MCF 10A (cell line): Measurements from ENCODE around the gene EMX1. TPM values are rescaled to one million over a fixed set of nuclear protein-coding genes. Genes with fewer than 3 reads are reported as not detected.

ENCODE experiments used
- BruUV-seq: library from RNA; stranded (reverse); fragments of 400-500 nt; replicated peaks from 2 replicates; lab custom pipeline; 2021; lab: Mats Ljungman, UMichigan
- CTCF ChIA-PET: fragments of 300-600 bp; sonication (Branson Sonifier 250); formaldehyde crosslinking; extraction: SDS; loops from one replicate; lab custom pipeline; 2021; ENCODE audit warnings: antibody characterized with exemption, inconsistent platforms; lab: Yijun Ruan, JAX
- POLR2A ChIA-PET: fragments of 300-600, 350-650 bp; sonication (Branson Sonifier 250); formaldehyde crosslinking; extraction: SDS; loops from one replicate; lab custom pipeline; 2020; ENCODE audit warnings: antibody characterized with exemption, inconsistent platforms; lab: Yijun Ruan, JAX
- DNase-seq: peaks from one replicate; pipeline ENCODE4 v3.0.0-alpha.2; 2018; ENCODE audit not compliant: unreplicated experiment
- H3K27ac Mint-ChIP-seq: one replicate; pipeline ENCODE4 v1.8.0; 2022; ENCODE audit warnings: mild to moderate bottlenecking, low read depth, mixed read lengths; ENCODE audit not compliant: unreplicated experiment
- H3K27me3 Mint-ChIP-seq: one replicate; pipeline ENCODE4 v1.8.0; 2022; ENCODE audit warnings: mixed read lengths; ENCODE audit not compliant: insufficient read depth, unreplicated experiment
- H3K36me3 Mint-ChIP-seq: one replicate; pipeline ENCODE4 v1.8.0; 2022; ENCODE audit warnings: mild to moderate bottlenecking, moderate library complexity, mixed read lengths; ENCODE audit not compliant: insufficient read depth, unreplicated experiment
- H3K4me1 Mint-ChIP-seq: one replicate; pipeline ENCODE4 v1.8.0; 2022; ENCODE audit warnings: mixed read lengths; ENCODE audit not compliant: insufficient read depth, unreplicated experiment
- H3K4me3 Mint-ChIP-seq: one replicate; pipeline ENCODE4 v1.8.0; 2022; ENCODE audit warnings: mild to moderate bottlenecking, moderate library complexity, mixed read lengths; ENCODE audit not compliant: unreplicated experiment
- H3K9me3 Mint-ChIP-seq: one replicate; pipeline ENCODE4 v1.8.0; 2022; ENCODE audit warnings: mixed read lengths; ENCODE audit not compliant: unreplicated experiment
- intact Hi-C: fragments of 100-400 bp; cut with micrococcal nuclease; formaldehyde crosslinking; loops from 2 replicates; pipeline ENCODE4 v1.14.1; 2022
- total RNA-seq: library from RNA; stranded (reverse); gene quantifications from 2 replicates; pipeline ENCODE4 v1.2.3, GENCODE V29; 2022
- TF ChIP-seq, protein P1 (sequence below): fragments of 200-600 bp; IDR thresholded peaks from one replicate; pipeline ENCODE4 v1.8.0; 2022; ENCODE audit warnings: antibody characterized with exemption, mild to moderate bottlenecking; ENCODE audit not compliant: unreplicated experiment

Gene EMX1
- total RNA-seq, 1 experiment from 2014 or later = not detected

DNA sequence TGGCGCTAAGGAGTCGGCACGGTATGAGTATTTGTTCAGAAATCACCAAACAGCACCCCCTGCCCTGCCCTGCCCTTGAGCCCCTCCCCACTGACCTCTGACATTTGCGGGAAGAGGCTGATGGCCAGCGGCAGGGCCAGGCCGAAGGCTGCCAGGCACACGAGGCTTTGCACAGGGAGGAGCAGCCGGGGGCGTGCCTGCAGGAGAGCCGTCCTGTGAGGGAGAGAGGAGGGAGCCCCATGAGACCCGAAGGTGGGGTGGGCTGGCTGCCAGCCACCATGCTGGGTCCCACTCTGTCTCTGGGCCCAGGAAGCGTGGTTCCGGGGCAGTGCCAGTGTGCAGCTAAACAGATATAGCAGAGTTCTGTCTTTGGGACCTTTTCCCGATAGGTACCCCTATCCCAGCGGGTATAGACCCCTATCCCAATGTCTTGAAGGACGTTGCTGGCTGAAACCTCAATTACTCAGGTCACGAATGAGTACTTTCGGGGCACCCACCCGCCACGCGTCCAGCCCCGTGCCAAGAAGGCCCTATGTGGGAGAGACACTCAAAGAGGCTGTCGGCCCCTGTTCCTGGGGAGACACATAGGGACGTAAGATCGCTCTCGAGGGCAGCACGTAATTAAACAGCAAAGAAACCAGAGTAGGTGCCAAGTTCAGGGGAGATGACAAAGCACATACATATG lies 43.9 kb downstream of the EMX1 start:
- intact Hi-C loops = no loop called here
- H3K27ac Mint-ChIP-seq = no peak overlapping the region
- DNase-seq = no peak
- POLR2A ChIA-PET = no interaction called here
- no peaks in the 10 kb centered on the region for H3K4me1 Mint-ChIP-seq
- CTCF ChIA-PET = interaction anchor here (1.3 kb wide), 1 partner anchor 32 kb away, joined by 7 read pairs; no protein-coding TSS in a partner anchor
- no peak overlapping the region for H3K4me3 Mint-ChIP-seq
- TF ChIP-seq, protein P1, sequence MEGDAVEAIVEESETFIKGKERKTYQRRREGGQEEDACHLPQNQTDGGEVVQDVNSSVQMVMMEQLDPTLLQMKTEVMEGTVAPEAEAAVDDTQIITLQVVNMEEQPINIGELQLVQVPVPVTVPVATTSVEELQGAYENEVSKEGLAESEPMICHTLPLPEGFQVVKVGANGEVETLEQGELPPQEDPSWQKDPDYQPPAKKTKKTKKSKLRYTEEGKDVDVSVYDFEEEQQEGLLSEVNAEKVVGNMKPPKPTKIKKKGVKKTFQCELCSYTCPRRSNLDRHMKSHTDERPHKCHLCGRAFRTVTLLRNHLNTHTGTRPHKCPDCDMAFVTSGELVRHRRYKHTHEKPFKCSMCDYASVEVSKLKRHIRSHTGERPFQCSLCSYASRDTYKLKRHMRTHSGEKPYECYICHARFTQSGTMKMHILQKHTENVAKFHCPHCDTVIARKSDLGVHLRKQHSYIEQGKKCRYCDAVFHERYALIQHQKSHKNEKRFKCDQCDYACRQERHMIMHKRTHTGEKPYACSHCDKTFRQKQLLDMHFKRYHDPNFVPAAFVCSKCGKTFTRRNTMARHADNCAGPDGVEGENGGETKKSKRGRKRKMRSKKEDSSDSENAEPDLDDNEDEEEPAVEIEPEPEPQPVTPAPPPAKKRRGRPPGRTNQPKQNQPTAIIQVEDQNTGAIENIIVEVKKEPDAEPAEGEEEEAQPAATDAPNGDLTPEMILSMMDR = no peak
- no TSS peak for BruUV-seq
- H3K27me3 Mint-ChIP-seq = no peaks in the 10 kb centered on the region
- H3K36me3 Mint-ChIP-seq = no peaks in the 10 kb centered on the region
- H3K9me3 Mint-ChIP-seq = no peaks in the 10 kb centered on the region

DNA sequence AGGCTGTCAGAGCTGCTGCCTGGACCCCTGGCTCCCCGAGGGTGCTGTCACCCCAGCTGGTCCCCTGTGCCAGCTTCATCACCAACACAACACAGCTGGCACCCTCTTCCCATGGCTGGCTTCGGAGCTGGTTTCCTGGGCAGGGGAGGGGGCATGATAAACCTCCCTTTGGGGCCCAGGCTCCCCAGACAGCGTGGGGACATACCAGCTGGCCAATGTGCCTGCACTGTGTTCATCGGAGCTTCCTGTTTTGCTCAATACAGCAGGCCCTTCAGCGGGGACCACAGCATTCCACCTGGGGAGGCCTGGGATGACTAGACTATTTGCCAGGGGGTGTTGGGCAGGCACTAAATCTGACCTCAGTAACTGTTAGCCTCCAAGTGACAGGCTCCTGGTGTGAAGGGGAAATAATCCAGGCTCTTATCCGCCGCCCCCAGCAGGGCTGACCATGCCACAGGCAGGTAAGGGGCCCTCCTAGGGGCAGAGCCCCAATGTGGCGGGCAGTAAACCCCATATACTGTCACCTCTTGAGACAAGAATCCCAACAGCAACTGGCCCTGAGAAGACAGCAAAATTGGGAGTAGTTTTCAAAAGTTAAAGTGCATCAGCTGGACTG lies 44.6 kb downstream of the EMX1 start:
- H3K9me3 Mint-ChIP-seq = no peaks in the 10 kb centered on the region
- BruUV-seq = no TSS peak
- H3K36me3 Mint-ChIP-seq = no peaks in the 10 kb centered on the region
- TF ChIP-seq, protein P1 = no peak
- no peaks in the 10 kb centered on the region for H3K27me3 Mint-ChIP-seq
- DNase-seq = no peak
- no peak overlapping the region for H3K4me3 Mint-ChIP-seq
- POLR2A ChIA-PET = no interaction called here
- no peaks in the 10 kb centered on the region for H3K4me1 Mint-ChIP-seq
- H3K27ac Mint-ChIP-seq = no peak overlapping the region
- CTCF ChIA-PET = interaction anchor here (0.8 to 1.3 kb wide), 2 partner anchors 31 to 251 kb away, joined by 3 to 7 read pairs; no protein-coding TSS in a partner anchor
- intact Hi-C loops = no loop called here

DNA sequence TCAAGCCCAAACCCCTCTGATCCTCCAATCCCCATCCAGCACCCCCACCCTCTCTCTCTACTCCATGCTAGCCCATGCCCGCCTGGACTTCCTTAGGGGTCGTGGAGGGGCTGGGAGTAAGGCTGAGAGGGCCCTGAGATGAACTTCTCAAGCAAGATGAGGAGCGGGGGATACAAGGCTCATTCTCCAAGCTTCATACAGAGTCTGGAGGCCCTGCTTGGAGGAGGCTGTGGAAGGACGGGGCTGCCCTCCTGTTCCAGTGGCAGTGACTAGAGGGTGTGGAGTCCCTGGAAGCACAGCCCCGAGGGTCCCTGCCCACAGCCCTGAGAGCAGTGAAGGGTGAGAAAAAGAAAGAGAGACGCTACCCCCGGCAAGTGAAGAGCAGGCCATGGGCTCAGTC lies 45.6 kb downstream of the EMX1 start:
- no peaks in the 10 kb centered on the region for H3K27me3 Mint-ChIP-seq
- TF ChIP-seq, protein P1 = no peak
- intact Hi-C loops = no loop called here
- BruUV-seq = no TSS peak
- no peak overlapping the region for H3K4me3 Mint-ChIP-seq
- no peaks in the 10 kb centered on the region for H3K4me1 Mint-ChIP-seq
- H3K27ac Mint-ChIP-seq = no peak overlapping the region
- no peaks in the 10 kb centered on the region for H3K9me3 Mint-ChIP-seq
- POLR2A ChIA-PET = interaction anchor here (1.2 kb wide), 1 partner anchor 16 kb away, joined by 3 read pairs; no protein-coding TSS in a partner anchor
- no peaks in the 10 kb centered on the region for H3K36me3 Mint-ChIP-seq
- DNase-seq = no peak
- CTCF ChIA-PET = interaction anchor here (0.8 to 1.6 kb wide), 3 partner anchors 11 to 250 kb away, joined by 3 to 7 read pairs (median 4); no protein-coding TSS in a partner anchor

DNA sequence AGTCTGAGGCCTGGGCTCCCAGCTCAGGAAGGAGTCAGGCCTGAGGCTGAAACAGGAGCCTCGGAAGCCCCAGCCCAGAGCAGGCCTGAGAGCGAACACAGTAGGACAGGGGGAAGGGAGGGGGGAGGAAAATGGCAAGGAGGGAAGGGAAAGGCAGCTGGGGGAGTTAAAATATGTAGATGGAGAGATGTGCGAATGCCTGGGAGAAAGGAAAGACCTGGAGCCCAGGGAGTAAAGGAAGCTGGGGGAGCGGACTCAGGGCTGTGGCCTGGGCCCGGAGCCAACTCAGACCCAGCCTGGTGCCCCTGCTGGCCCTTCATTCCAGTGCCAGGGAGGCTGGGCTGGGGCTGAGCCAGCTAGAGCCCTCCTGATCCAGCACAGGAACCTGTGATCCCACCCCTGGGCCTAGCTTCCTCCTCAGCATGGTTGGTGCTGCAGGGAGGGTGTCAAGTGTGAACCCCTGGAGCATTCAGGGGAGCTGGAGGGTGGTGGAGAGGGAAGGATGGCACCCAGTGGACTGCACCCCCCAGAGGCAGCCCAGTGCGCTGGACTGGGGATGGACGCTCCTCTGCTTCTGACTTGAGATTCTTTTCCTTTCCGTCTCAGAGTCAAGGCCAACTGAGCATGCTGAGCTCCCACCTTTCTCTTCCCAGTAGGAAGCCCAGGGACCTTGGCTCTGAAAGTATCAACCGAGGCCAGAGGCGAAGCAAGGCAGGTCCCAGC lies 46.3 kb downstream of the EMX1 start:
- Mint-ChIP-seq H3K4me3 (no peak overlapping the region), H3K9me3 (no peaks in the 10 kb centered on the region), H3K36me3 (no peaks in the 10 kb centered on the region), H3K27ac (no peak overlapping the region), H3K4me1 (no peaks in the 10 kb centered on the region), H3K27me3 (no peaks in the 10 kb centered on the region)
- CTCF ChIA-PET = interaction anchor here (0.9 to 1.6 kb wide), 2 partner anchors 10 to 12 kb away, joined by 3 to 4 read pairs; no protein-coding TSS in a partner anchor
- intact Hi-C loops = no loop called here
- POLR2A ChIA-PET = interaction anchor here (0.6 to 1.2 kb wide), 2 partner anchors 17 to 68 kb away, joined by 3 read pairs; no protein-coding TSS in a partner anchor
- BruUV-seq = no TSS peak
- no peak for DNase-seq
- TF ChIP-seq, protein P1 = no peak
